Activated CD8-positive, alpha-beta memory T cell treated with anti-CD3 and anti-CD28 coated beads for 36 hours (primary cell): ENCODE data around the gene ATG4B. TPM values are rescaled to one million over a fixed set of nuclear protein-coding genes. Genes with fewer than 3 reads are reported as not detected.
"Not testable (repeated sequence)": the region's sequence is repeated elsewhere in the genome, so short reads cannot be mapped to it uniquely, and the experiment has no call there.

ENCODE experiments used
- CTCF ChIA-PET: fragments of 350-600 bp; sonication (Branson Sonifier 250); formaldehyde crosslinking; loops from one replicate; lab custom pipeline; 2021; ENCODE audit warnings: antibody characterized with exemption; lab: Charles Lee
- POLR2A ChIA-PET: fragments of 350-600 bp; sonication (Branson Sonifier 250); formaldehyde crosslinking; loops from one replicate; lab custom pipeline; 2021; ENCODE audit warnings: antibody characterized with exemption; lab: Charles Lee
- total RNA-seq, 2 experiments: library from RNA; stranded (reverse); gene quantifications; one replicate each; pipeline ENCODE4 v1.2.3, GENCODE V29; 2021

The ATG4B gene
- total RNA-seq, 2 experiments from 2014 or later: 85.1 to 85.3 TPM

GRCh38 chr2:241656190-241656741 lies 18.8 kb downstream of the ATG4B start:
- ChIA-PET CTCF (no interaction called here), POLR2A (no interaction called here)

DNA sequence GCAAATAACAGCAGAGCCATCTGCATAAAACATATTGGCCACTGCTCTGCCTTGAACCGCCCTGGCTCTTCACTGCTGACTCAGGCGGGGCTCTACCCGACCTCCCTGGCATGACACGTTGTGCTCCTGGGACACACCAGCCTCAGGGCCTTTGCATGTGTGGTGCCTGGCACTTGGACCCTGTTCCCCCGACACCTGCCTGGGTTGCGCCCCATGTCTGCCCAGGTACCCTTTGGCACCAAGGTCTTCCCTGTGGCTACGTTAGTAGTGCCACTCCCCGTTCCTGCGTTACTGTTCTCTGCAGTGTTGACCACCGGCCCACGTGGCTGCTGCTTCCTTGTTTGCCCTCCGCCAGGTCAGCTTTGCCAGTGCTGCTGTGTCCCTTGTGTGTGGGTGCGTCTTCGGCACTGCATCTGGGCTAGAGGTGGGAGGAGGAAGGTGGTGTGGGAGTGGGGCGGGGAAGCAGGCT lies 20.3 kb downstream of the ATG4B start:
- ChIA-PET POLR2A (interaction anchor here (0.7 kb wide), 1 partner anchor 14 kb away, joined by 4 read pairs; no protein-coding TSS in a partner anchor), CTCF (no interaction called here)

GRCh38 chr2:241658296-241658695 lies 20.8 kb downstream of the ATG4B start:
- POLR2A ChIA-PET: no interaction called here

GRCh38 chr2:241659150-241659739 lies 21.8 kb downstream of the ATG4B start:
- POLR2A ChIA-PET: no interaction called here

More at GRCh38 chr2:241658296-241658695, 20.8 kb downstream of the ATG4B start:
- CTCF ChIA-PET: no interaction called here

DNA sequence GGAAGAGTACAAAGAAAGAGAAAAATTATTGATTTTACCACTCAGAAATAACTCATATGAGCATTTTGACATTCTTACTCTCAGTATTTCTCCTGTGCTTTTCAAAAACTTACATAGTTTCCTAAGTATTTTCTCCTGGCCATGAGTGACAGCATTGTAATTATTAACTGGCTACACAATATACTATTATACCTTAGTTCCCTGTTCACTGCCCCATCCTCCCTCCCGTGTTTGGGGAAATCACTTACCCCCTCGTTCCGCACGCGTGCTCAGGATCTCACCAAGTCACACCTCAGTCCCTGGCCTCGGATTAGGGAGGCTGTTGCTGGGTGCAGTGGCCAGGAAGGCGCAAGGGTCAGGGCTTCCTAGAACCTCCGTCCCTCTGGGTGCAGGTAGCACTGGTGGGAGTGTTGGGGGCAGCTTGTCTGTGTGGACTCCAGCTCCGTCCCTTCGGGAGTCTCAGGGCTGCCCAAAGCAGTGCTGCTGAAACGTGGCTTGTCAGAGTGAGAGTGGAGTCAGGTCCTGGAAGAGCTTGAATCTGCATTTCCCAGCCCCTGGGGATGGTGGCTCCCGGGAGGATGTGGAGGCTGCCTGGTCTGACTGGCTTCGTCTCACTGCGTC lies 23.2 kb downstream of the ATG4B start:
- POLR2A ChIA-PET: no interaction called here
- CTCF ChIA-PET: no interaction called here

More at GRCh38 chr2:241659150-241659739, 21.8 kb downstream of the ATG4B start:
- CTCF ChIA-PET: interaction anchor here (1.2 kb wide), 1 partner anchor 16 kb away, joined by 3 read pairs; no protein-coding TSS in a partner anchor

DNA sequence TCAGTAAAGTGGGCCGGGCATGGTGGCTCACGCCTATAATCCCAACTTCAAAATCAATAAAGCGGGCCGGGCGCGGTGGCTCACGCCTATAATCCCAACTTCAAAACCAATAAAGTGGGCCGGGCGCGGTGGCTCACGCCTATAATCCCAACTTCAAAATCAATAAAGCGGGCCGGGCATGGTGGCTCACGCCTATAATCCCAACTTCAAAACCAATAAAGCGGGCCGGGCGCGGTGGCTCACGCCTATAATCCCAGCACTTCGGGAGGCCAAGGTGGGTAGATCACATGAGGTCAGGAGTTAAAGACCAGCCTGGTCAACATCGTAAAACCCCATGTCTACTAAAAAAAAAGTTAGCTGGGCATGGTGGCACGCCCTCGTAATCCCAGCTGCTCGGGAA lies 25.2 kb downstream of the ATG4B start:
- POLR2A ChIA-PET, CTCF ChIA-PET: not testable (repeated sequence)

GRCh38 chr2:241665731-241666440 lies 28.4 kb downstream of the ATG4B start:
- POLR2A ChIA-PET: no interaction called here

GRCh38 chr2:241666627-241667400 lies 29.3 kb downstream of the ATG4B start:
- POLR2A ChIA-PET: no interaction called here
- CTCF ChIA-PET: no interaction called here

More at GRCh38 chr2:241665731-241666440, 28.4 kb downstream of the ATG4B start:
- CTCF ChIA-PET: no interaction called here

GRCh38 chr2:241668354-241668753 lies 30.9 kb downstream of the ATG4B start:
- ChIA-PET POLR2A (no interaction called here), CTCF (no interaction called here)

DNA sequence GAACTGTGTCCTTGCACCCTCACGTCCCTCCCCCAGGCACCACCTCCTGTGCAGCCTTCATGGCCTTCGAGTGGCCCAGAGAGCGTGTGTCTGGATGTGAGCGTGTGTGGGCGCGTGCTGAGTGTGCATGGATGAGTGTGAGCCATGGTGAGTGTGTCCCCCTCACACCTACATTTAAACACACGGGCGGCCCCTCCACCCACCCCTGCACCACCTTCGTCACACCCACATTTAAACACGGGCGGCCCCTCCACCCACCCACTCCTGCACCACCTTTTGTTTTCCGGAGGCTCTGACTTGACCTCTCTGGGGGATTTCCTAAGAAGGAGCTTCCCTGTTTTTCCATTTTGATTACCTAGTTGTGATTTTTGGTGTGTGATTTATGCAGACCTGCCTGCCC lies 31.3 kb downstream of the ATG4B start:
- ChIA-PET CTCF (no interaction called here), POLR2A (no interaction called here)

DNA sequence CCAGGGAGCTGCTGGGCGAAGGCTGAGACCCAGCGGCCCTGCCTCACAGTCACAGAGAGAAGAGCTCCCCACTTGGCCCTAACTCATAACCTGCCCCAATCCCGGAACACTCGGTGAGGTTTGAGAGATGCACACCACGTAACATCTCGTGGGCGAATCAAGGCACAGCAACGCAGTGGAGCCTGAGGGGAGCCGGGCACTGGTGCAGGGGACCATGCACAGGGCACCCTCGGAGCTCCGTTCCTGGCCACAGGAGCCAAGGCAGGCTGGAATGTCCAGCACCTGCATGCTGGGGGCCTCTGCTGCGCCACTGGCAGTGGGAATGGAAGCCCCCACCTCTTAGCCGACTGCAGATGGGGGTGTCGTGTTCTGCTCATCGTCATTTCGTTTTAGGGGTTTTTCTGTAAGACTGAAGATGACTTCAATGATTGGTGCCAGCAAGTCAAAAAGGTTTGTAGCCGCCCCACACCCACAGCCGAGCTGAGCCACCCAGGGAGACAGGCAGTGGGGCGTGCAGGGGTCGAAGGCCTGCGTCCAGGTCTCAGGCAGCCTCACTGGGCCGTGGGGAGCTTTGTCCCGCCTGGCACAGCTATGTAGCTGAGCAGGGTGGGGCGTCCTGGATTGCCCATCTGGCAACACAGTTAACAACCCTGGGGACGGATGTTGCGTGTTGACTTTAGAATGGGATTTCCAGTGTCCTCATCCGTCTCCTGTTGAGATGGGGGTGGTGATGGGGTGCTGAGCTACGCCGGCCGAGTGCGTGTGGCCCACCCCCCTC lies 33.0 kb downstream of the ATG4B start:
- CTCF ChIA-PET: no interaction called here
- POLR2A ChIA-PET: no interaction called here

- ChIA-PET POLR2A (no interaction called here), CTCF (no interaction called here)
Observed at GRCh38 chr2:241671457-241672240, 34.2 kb downstream of the ATG4B start.

- CTCF ChIA-PET: no interaction called here
Observed at GRCh38 chr2:241672243-241673188, 35.0 kb downstream of the ATG4B start.

GRCh38 chr2:241673189-241673663 lies 35.7 kb downstream of the ATG4B start:
- ChIA-PET CTCF (no interaction called here), POLR2A (no interaction called here)

More at GRCh38 chr2:241672243-241673188, 35.0 kb downstream of the ATG4B start:
- POLR2A ChIA-PET: no interaction called here

DNA sequence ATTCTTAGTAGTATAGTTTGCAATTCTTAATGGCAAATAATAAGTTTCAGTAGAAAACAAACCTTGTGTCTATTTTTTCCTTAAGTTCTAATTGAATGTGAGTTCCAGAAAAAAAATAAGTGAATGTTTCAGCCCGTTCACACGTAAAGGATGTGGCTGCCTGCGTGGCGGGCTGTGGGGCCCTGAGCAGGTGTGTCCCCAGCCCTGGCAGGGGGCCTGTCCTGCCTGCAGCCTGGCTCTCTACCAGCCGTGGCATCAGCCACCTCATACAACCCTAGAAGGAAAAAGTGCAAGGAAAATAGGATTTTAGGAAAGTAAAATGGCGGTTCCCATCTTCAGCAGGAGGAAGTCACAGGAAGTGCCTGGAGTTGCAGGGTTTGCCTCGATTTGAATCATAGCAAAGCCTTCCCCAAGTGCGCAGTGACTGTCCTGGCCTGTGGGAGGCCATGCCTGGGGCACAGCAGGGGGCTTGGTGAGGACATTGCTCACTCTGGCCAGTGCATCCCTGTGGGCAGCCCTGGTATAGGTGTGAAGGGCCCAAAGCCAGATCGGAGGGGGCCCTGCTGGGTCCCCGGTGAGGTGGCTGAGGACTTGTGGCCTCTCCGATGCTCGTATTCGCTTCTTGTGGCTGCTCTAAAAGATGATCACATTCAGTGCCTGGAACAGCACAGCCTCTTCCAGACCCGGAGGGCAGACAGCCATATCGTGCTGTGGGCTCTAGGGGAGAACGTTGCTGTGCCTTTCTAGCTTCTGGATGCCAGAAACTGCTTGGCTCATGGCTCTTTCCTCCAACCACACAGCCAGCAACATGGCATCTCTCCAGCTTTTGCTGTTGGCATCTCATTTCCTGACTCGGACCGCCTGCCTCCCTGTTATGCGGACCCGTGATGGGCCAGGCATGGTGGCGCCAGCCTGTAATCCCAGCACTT lies 36.6 kb downstream of the ATG4B start:
- POLR2A ChIA-PET: no interaction called here

More for the DNA sequence above, 36.6 kb downstream of the ATG4B start:
- CTCF ChIA-PET: interaction anchor here (1.7 kb wide), 1 partner anchor 28 kb away, joined by 4 read pairs; the partner anchor contains the start of gene ING5
